Mesothelial cell of epicardium (in vitro differentiated cells): ENCODE data around the gene FBF1. TPM values are rescaled to one million over a fixed set of nuclear protein-coding genes. Genes with fewer than 3 reads are reported as not detected.

Experiments used
- DNase-seq, 2 experiments: peaks; one replicate each; pipeline ENCODE4 v3.0.0; 2021; ENCODE audit warnings: low spot score in 2 of 2; ENCODE audit not compliant: unreplicated experiment in 2 of 2
- H3K27ac Mint-ChIP-seq: 2 replicates; pipeline ENCODE4 v1.8.0; 2021; ENCODE audit warnings: mixed read lengths
- H3K27me3 Mint-ChIP-seq: 2 replicates; pipeline ENCODE4 v1.8.0; 2021; ENCODE audit warnings: low read depth, mixed read lengths
- H3K36me3 Mint-ChIP-seq: 2 replicates; pipeline ENCODE4 v1.8.0; 2021; ENCODE audit warnings: mixed read lengths
- H3K4me1 Mint-ChIP-seq: 2 replicates; pipeline ENCODE4 v1.8.0; 2021; ENCODE audit warnings: mixed read lengths
- H3K4me3 Mint-ChIP-seq: 2 replicates; pipeline ENCODE4 v1.8.0; 2021; ENCODE audit warnings: mild to moderate bottlenecking, moderate library complexity, mixed read lengths
- H3K9me3 Mint-ChIP-seq: 2 replicates; pipeline ENCODE4 v1.8.0; 2021; ENCODE audit warnings: mixed read lengths
- CTCF ChIP-seq: fragments of 200-600 bp; sonication (generic); IDR thresholded peaks from one replicate; pipeline ENCODE4 v1.5.0; 2021; ENCODE audit warnings: antibody characterized with exemption; ENCODE audit not compliant: unreplicated experiment
- total RNA-seq: library from RNA; stranded (reverse); gene quantifications from 3 replicates; pipeline ENCODE4 v1.2.1, GENCODE V29; 2021

The FBF1 gene
- total RNA-seq, 1 donor from 2014 or later = 23.4 TPM

- H3K36me3 Mint-ChIP-seq = peaks cover 10% of the 10 kb centered on the region
- no peaks in the 10 kb centered on the region for H3K9me3 Mint-ChIP-seq
- TF ChIP-seq CTCF = no peak
- H3K4me3 Mint-ChIP-seq = peak within 1 kb of the TSS; percentile 71
- peak in 1 of 2 experiments; percentile 77 for DNase-seq
- H3K27ac Mint-ChIP-seq = peak within 1 kb of the TSS; percentile 82
- no peaks in the 10 kb centered on the region for H3K27me3 Mint-ChIP-seq
- peaks cover 21% of the 10 kb centered on the region for H3K4me1 Mint-ChIP-seq
These were observed 44.3 kb downstream of the FBF1 start, which contains the start of gene TRIM65 for GRCh38 chr17:75896415-75897159. Gene TRIM65, minus strand, starts transcription at chr17:75896951. Its CDS starts 14 bp downstream, at chr17:75896937.

GRCh38 chr17:75895370-75896155 lies 45.3 kb downstream of the FBF1 start:
- no peaks in the 10 kb centered on the region for H3K27me3 Mint-ChIP-seq
- H3K4me1 Mint-ChIP-seq = peaks cover 21% of the 10 kb centered on the region
- peaks cover 11% of the 10 kb centered on the region for H3K36me3 Mint-ChIP-seq
- TF ChIP-seq CTCF = no peak
- peak overlapping the region; percentile 71 for H3K4me3 Mint-ChIP-seq
- peak overlapping the region; percentile 56 for H3K27ac Mint-ChIP-seq
- no peaks in the 10 kb centered on the region for H3K9me3 Mint-ChIP-seq
- no peak for DNase-seq

GRCh38 chr17:75894049-75894733 lies 46.7 kb downstream of the FBF1 start:
- Mint-ChIP-seq H3K9me3 (no peaks in the 10 kb centered on the region), H3K36me3 (peaks cover 9% of the 10 kb centered on the region), H3K4me3 (peak overlapping the region; percentile 27), H3K27me3 (no peaks in the 10 kb centered on the region), H3K4me1 (peaks cover 21% of the 10 kb centered on the region), H3K27ac (no peak overlapping the region)
- DNase-seq = no peak
- no peak for TF ChIP-seq CTCF

- no peak overlapping the region for H3K27ac Mint-ChIP-seq
- H3K36me3 Mint-ChIP-seq = peaks cover 6% of the 10 kb centered on the region
- peak overlapping the region; percentile 27 for H3K4me3 Mint-ChIP-seq
- TF ChIP-seq CTCF = no peak
- no peak for DNase-seq
- H3K9me3 Mint-ChIP-seq = no peaks in the 10 kb centered on the region
- peaks cover 21% of the 10 kb centered on the region for H3K4me1 Mint-ChIP-seq
- no peaks in the 10 kb centered on the region for H3K27me3 Mint-ChIP-seq
These were observed 47.4 kb downstream of the FBF1 start for GRCh38 chr17:75893305-75894048.
